ENCODE data around the gene MYH1. TPM values are rescaled to one million over a fixed set of nuclear protein-coding genes. Genes with fewer than 3 reads are reported as not detected.
A peak's percentile ranks its signal among the peaks of the same experiment; 100 is the strongest.

Gene MYH1
- total and polyA plus RNA-seq, 2 of the 13 experiments (the other 11 are each of a cell fraction or from before 2014, with no cell fraction given) = 0.01 TPM; not detected in 1

DNA sequence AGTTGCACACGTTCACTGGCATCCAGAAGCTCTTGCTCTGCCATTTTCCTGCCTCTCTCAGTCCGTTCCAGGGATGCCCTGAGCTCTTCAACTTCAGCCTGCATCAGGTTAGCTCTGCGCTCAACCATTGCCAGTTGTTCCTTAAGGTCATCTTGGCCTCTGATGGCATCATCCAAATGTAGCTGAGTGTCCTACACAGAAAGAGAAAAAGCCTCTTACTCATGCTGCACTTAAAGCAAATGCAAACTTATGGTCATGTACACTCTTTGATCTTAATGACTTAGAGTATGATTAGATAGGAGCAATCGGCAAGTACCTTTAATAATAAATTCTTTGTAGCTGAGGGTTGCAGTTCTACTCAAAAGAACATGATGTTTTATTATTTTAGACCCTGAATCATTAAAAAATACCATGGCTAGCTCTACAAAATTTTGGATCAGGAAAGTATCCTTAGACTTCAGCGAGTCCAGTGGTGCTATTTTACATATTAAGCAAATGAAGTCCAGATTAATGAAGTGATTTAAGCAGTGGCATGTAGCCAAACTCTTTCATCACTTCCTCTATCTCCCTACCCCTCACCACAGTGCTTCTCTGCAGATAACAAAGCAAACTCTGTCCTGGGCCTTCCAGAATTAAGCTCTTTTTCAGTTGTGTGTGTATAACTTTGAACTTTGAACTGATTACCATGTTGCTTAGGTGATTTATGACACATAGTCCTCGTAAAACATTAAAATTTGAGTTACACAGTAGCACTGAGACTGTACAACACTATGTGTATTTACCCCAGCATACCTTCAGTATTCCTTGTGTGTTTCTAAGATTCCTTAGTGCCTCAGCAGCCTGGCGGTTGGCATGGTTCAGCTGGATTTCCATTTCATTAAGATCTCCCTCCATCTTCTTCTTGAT is 71.1 kb downstream of the MYH1 start (continued):
- TF ChIP-seq, protein P1, sequence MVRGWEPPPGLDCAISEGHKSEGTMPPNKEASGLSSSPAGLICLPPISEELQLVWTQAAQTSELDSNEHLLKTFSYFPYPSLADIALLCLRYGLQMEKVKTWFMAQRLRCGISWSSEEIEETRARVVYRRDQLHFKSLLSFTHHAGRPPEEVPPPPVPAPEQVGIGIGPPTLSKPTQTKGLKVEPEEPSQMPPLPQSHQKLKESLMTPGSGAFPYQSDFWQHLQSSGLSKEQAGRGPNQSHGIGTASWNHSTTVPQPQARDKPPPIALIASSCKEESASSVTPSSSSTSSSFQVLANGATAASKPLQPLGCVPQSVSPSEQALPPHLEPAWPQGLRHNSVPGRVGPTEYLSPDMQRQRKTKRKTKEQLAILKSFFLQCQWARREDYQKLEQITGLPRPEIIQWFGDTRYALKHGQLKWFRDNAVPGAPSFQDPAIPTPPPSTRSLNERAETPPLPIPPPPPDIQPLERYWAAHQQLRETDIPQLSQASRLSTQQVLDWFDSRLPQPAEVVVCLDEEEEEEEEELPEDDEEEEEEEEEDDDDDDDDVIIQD (CRISPR knock-in tag; IDR thresholded peaks at IDR 0.05; ENCODE audit: low read depth) = peak; percentile 52; the same call in 1 of the 2 replicates
- TF ChIP-seq FOXA1 (IDR thresholded peaks at IDR 0.05) (no peak), FOXA1 (CRISPR knock-in tag; IDR thresholded peaks at IDR 0.05) (peak; percentile 55), NONO (IDR thresholded peaks at IDR 0.05) (no peak), NONO (CRISPR knock-in tag; conservative IDR thresholded peaks at IDR 0.05) (0 out of 2 replicates have a peak, but pooled peaks have one; percentile 42), FOXA3 (CRISPR knock-in tag; IDR thresholded peaks at IDR 0.05) (peak; percentile 61), FOSL2 (CRISPR knock-in tag; IDR thresholded peaks at IDR 0.05) (peak; percentile 68)

Other genes with a start within 250 kb of the MYH1 start
- gene MYH13, start 145.5 kb downstream of the MYH1 start, total RNA-seq (2016; rRNA removed; fragmentation: Illumina TruSeq; extraction: Trizol) = not detected in 2 replicates
- not detected in 2 replicates for gene MYH13, start 145.5 kb downstream of the MYH1 start, polyA plus RNA-seq (2011; rRNA removed)
- gene MYH8, start 96.6 kb downstream of the MYH1 start, total RNA-seq (2016; rRNA removed; fragmentation: Illumina TruSeq; extraction: Trizol) = not detected in 2 replicates
- gene MYH8, start 96.6 kb downstream of the MYH1 start, polyA plus RNA-seq (2011; rRNA removed) = not detected in 2 replicates
- 0.02 TPM in 1 of 2 replicates, not detected in the other for gene MYH4, start 49.0 kb downstream of the MYH1 start, total RNA-seq (2016; rRNA removed; fragmentation: Illumina TruSeq; extraction: Trizol)
- 0.01 TPM in 1 of 2 replicates, not detected in the other for gene MYH4, start 49.0 kb downstream of the MYH1 start, polyA plus RNA-seq (2011; rRNA removed)
- gene MYH2, start 31.1 kb upstream of the MYH1 start, total RNA-seq (2016; rRNA removed; fragmentation: Illumina TruSeq; extraction: Trizol) = not detected in 2 replicates
- gene MYH2, start 31.1 kb upstream of the MYH1 start, polyA plus RNA-seq (2011; rRNA removed) = not detected in 2 replicates
- gene MYH3, start 138.8 kb upstream of the MYH1 start, total RNA-seq (2016; rRNA removed; fragmentation: Illumina TruSeq; extraction: Trizol) = 1.6 and 4.5 TPM in 2 replicates
- gene MYH3, start 138.8 kb upstream of the MYH1 start, polyA plus RNA-seq (2011; rRNA removed) = 2.5 and 4.3 TPM in 2 replicates
- gene SCO1, start 179.0 kb upstream of the MYH1 start, total RNA-seq (2016; rRNA removed; fragmentation: Illumina TruSeq; extraction: Trizol) = 50.3 and 69.5 TPM in 2 replicates
- 11.0 and 11.4 TPM in 2 replicates for gene SCO1, start 179.0 kb upstream of the MYH1 start, polyA plus RNA-seq (2011; rRNA removed)
- 5.6 and 5.9 TPM in 2 replicates for gene ADPRM, start 179.1 kb upstream of the MYH1 start, total RNA-seq (2016; rRNA removed; fragmentation: Illumina TruSeq; extraction: Trizol)
- 7.9 and 10.8 TPM in 2 replicates for gene ADPRM, start 179.1 kb upstream of the MYH1 start, polyA plus RNA-seq (2011; rRNA removed)
- gene TMEM220, start 211.5 kb upstream of the MYH1 start, total RNA-seq (2016; rRNA removed; fragmentation: Illumina TruSeq; extraction: Trizol) = 0.73 and 2.2 TPM in 2 replicates
- 1.3 and 1.8 TPM in 2 replicates for gene TMEM220, start 211.5 kb upstream of the MYH1 start, polyA plus RNA-seq (2011; rRNA removed)